Measurements from ENCODE around the gene SNPH.
A peak's percentile ranks its signal among the peaks of the same experiment; 100 is the strongest.
"Not testable (repeated sequence)": the region's sequence is repeated elsewhere in the genome, so short reads cannot be mapped to it uniquely, and the experiment has no call there.

SNPH gene

DNA sequence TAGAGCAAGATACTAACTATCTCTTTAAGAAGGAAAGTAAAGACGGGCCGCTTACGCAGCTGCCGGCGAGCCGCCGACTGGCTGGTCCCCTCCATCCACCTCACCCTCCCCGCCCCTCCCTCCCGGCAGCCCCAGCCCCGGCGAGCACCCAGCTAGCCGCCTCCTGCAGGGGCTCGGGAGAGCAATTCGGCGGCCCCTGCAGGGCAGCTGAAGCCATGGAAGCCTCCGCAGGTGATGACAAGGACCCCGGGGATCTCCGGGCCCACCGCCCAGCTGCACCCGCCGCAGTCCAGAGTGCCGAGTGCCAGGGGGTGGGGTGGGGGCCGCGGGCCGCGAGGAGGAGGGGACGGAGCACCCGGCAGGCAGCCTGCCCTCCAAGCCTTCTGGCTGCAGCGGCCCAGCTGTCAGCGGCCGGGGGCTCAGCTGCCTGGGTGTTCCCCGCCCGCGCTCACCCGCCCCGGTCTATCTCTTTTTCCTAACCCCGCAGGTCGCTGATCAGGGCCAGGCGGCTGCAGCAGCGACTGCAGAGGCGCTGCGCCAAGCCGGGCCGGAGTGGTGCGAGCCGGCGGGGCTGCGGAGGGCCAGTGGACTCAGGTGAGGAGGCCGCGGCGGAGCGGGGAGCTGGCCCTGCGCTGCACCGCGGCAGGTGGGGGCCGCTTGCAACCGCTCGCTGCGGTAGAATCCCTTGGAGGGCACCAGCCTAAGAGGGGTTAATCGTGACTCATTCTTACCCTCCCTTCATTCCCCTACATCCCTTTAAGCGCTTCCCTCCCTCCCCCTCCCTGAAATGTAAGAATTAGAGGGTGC is at the start of gene SNPH:
SNPH (plus strand) TSS at position 128 of the 807 bp plus-strand sequence. CDS start 29,946 bp downstream, outside the sequence.
- Histone ChIP-seq H3K4me3 (ENCODE audit: low read length) (peak within 1 kb of the TSS; percentile 33), H3K9ac (ENCODE audit: low read length) (peak within 1 kb of the TSS; percentile 55), H3K4me1 (ENCODE audit: control insufficient read depth, insufficient read depth, low read length) (peaks cover 23% of the 10 kb centered on the region), H3K36me3 (ENCODE audit: control insufficient read depth, insufficient read depth, low read length) (no peaks in the 10 kb centered on the region), H3K9me3 (ENCODE audit: control insufficient read depth, low read length) (no peaks in the 10 kb centered on the region), H3K27me3 (ENCODE audit: control insufficient read depth, insufficient read depth, low read length) (no peaks in the 10 kb centered on the region)

DNA sequence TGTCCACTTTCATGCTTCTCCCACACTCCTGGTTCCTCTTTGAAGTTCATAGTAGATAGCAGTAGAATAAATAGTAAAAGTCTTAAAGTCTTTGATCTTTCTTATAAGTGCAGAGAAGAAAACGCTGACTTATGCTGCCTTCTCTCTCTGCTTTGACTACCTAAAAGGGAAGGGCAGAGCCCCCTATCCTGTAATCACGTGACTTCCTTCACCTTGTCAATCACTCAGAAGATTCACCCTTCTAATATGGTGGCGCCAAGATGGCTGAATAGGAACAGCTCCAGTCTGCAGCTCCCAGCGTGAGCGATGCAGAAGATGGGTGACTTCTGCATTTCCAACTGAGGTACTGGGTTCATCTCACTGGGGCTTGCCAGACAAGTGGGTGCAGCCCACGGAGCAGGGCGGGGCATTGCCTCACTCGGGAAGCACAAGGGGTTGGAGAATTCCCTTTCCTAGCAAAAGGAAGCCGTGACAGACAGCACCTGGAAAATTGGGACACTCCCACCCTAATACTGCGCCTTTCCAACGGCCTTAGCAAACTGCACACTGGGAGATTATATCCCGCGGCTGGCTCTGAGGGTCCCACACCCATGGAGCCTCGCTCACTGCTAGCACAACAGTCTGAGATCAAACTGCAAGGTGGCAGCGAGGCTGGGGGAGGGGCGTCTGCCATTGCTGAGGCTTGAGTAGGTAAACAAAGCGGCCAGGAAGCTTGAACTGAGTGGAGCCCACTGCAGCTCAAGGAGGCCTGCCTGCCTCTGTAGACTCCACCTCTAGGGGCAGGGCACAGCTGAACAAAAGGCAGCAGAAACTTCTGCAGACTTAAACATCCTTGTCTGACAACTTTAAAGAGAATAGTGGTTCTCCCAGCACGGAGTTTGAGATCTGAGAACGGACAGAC is 49.3 kb upstream of the SNPH start:
- H3K36me3 ChIP-seq (ENCODE audit: control insufficient read depth, insufficient read depth, low read length); H3K4me3 ChIP-seq (ENCODE audit: low read length); H3K9ac ChIP-seq (ENCODE audit: low read length): not testable (repeated sequence)

DNA sequence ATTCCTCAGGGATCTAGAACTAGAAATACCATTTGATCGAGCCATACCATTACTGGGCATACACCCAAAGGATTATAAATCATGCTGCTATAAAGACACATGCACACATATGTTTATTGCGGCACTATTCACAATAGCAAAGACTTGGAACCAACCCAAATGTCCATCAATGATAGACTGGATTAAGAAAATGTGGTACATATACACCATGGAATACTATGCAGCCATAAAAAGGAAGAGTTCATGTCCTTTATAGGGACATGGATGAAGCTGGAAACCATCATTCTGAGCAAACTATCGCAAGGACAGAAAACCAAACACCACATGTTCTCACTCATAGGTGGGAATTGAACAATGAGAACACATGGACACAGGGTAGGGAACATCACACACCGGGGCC is 43.3 kb upstream of the SNPH start:
- not testable (repeated sequence) for H3K9me3 ChIP-seq (ENCODE audit: control insufficient read depth, low read length); H3K36me3 ChIP-seq (ENCODE audit: control insufficient read depth, insufficient read depth, low read length); H3K9ac ChIP-seq (ENCODE audit: low read length); H3K4me3 ChIP-seq (ENCODE audit: low read length)
- H3K4me1 ChIP-seq (ENCODE audit: control insufficient read depth, insufficient read depth, low read length): peaks cover 12% of the 10 kb centered on the region
- peaks cover 14% of the 10 kb centered on the region for H3K27me3 ChIP-seq (ENCODE audit: control insufficient read depth, insufficient read depth, low read length)

More for the DNA sequence above, 49.3 kb upstream of the SNPH start:
- not testable (repeated sequence) for H3K27me3 ChIP-seq (ENCODE audit: control insufficient read depth, insufficient read depth, low read length); H3K4me1 ChIP-seq (ENCODE audit: control insufficient read depth, insufficient read depth, low read length); H3K9me3 ChIP-seq (ENCODE audit: control insufficient read depth, low read length)

DNA sequence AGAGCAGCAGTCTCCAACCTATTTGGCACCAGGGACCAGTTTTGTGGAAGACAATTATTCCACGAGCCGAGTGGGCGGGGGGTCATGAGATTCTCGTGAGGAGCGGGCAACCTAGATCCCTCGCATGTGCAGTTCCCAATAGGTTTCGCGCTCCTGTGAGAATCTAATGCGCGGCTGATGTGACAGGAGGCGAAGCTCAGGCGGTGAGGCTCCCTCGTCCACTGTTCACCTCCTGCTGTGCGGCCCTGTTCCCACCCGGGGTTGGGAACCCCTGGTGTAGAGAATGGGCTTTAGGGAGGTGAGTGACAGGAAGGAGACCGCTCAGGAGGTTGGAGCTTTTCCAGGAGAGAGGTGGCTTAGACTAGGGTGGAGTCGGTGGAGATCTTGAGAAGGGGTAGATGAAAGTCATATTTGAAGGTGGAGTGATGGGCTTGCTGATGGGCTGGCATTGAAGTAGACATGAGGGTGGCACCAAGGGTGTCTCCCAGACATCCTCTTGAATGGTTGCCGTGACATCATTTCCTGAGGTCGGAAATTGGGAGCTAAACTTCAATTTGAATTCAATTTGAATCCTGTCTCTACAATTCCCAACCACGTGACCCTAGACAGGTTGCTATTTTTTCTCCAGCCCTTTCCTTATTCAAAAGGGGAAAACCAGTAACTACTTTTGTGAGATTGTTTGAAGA is 41.7 kb upstream of the SNPH start:
- Histone ChIP-seq H3K4me1 (ENCODE audit: control insufficient read depth, insufficient read depth, low read length) (peaks cover 12% of the 10 kb centered on the region), H3K36me3 (ENCODE audit: control insufficient read depth, insufficient read depth, low read length) (no peaks in the 10 kb centered on the region)

DNA sequence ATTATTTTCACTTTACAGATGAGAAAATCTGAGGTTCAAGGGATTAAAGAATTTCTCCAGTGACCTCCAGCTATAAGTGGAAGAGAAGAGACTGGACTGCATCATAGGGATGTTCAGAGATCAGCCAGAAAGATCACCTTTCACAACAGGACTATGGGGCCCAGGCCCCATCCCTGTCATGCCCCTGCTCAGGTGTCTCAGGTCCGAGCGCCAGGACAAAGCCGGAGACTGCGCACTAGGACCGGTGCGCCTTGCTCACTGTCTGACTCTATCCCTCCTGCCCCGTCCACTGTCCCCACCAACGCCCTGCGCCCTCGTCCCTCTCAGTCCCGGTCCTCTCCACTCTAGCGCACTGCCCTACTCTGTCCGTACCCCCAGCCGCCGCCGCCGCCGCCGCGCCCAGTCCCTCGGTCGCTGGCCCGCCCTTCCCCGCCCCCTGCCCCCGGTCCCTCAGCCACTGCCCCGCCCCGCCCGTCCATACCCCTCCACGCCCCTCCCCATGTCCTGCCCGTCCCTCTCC is 40.8 kb upstream of the SNPH start:
- Histone ChIP-seq H3K4me1 (ENCODE audit: control insufficient read depth, insufficient read depth, low read length) (peaks cover 12% of the 10 kb centered on the region), H3K4me3 (ENCODE audit: low read length) (no peak overlapping the region), H3K9ac (ENCODE audit: low read length) (no peak overlapping the region)

More for the DNA sequence above, 41.7 kb upstream of the SNPH start:
- Histone ChIP-seq H3K9ac (ENCODE audit: low read length) (no peak overlapping the region), H3K27me3 (ENCODE audit: control insufficient read depth, insufficient read depth, low read length) (peaks cover 22% of the 10 kb centered on the region), H3K9me3 (ENCODE audit: control insufficient read depth, low read length) (no peaks in the 10 kb centered on the region), H3K4me3 (ENCODE audit: low read length) (no peak overlapping the region)

DNA sequence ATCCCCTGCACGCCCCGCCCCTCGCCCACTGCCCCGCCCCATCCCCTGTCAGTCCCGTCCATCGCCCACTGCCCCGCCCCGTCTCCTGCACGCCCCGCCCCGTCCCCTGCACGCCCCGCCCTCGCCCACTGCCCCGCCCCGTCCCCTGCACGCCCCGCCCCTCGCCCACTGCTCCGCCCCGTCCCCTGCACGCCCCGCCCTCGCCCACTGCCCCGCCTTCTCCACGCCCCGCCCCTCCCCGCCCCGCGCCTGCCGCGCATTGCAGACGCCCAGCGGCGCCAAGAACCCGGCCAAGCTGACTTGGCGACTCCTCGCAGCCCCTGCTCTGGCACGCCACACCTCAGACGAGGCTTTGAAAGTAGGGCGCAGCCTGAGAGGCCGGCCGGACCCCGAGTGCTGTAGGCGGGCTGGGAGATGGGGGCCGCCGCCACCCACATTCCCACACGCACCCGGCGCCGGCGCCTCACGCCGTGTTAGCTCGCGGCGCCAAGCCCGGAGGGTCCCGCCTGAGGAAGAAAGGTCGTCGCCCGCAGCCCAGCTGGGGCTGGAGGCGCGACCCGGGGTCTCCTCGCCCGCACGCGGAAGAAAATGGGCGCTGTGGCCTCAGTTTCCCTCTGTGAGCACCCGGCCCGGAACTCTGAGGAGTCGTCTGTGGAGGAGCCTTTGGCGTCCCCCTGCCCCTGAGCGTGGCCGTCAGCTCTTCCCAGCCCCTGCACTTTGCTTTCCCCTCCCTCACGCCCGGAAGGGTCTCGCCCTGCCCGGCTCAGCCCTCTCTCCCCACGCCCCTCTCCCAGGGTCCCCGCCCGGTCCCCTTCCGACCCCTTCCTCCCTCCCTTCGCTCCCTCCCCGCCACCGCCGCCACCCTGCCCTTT is 40.1 kb upstream of the SNPH start, which contains the start of gene RAD21L1:
RAD21L1 (plus strand) TSS at position 262 of the 872 bp plus-strand sequence. CDS start 2,410 bp downstream, outside the sequence.
- peaks cover 31% of the 10 kb centered on the region for H3K27me3 ChIP-seq (ENCODE audit: control insufficient read depth, insufficient read depth, low read length)
- H3K4me1 ChIP-seq (ENCODE audit: control insufficient read depth, insufficient read depth, low read length): peaks cover 12% of the 10 kb centered on the region
- peak within 1 kb of the TSS; percentile 14 for H3K4me3 ChIP-seq (ENCODE audit: low read length)
- H3K9me3 ChIP-seq (ENCODE audit: control insufficient read depth, low read length): no peaks in the 10 kb centered on the region
- H3K9ac ChIP-seq (ENCODE audit: low read length): peak within 1 kb of the TSS; percentile 62
- no peaks in the 10 kb centered on the region for H3K36me3 ChIP-seq (ENCODE audit: control insufficient read depth, insufficient read depth, low read length)

More for the DNA sequence above, 40.8 kb upstream of the SNPH start:
- no peaks in the 10 kb centered on the region for H3K36me3 ChIP-seq (ENCODE audit: control insufficient read depth, insufficient read depth, low read length)
- H3K27me3 ChIP-seq (ENCODE audit: control insufficient read depth, insufficient read depth, low read length): peaks cover 31% of the 10 kb centered on the region
- H3K9me3 ChIP-seq (ENCODE audit: control insufficient read depth, low read length): no peaks in the 10 kb centered on the region

- peaks cover 31% of the 10 kb centered on the region for H3K27me3 ChIP-seq (ENCODE audit: control insufficient read depth, insufficient read depth, low read length)
- H3K4me3 ChIP-seq (ENCODE audit: low read length): no peak overlapping the region
- no peaks in the 10 kb centered on the region for H3K9me3 ChIP-seq (ENCODE audit: control insufficient read depth, low read length)
- H3K4me1 ChIP-seq (ENCODE audit: control insufficient read depth, insufficient read depth, low read length): peaks cover 12% of the 10 kb centered on the region
- no peak overlapping the region for H3K9ac ChIP-seq (ENCODE audit: low read length)
- no peaks in the 10 kb centered on the region for H3K36me3 ChIP-seq (ENCODE audit: control insufficient read depth, insufficient read depth, low read length)
Measured at GRCh38 chr20:1229541-1229940, 36.6 kb upstream of the SNPH start.

DNA sequence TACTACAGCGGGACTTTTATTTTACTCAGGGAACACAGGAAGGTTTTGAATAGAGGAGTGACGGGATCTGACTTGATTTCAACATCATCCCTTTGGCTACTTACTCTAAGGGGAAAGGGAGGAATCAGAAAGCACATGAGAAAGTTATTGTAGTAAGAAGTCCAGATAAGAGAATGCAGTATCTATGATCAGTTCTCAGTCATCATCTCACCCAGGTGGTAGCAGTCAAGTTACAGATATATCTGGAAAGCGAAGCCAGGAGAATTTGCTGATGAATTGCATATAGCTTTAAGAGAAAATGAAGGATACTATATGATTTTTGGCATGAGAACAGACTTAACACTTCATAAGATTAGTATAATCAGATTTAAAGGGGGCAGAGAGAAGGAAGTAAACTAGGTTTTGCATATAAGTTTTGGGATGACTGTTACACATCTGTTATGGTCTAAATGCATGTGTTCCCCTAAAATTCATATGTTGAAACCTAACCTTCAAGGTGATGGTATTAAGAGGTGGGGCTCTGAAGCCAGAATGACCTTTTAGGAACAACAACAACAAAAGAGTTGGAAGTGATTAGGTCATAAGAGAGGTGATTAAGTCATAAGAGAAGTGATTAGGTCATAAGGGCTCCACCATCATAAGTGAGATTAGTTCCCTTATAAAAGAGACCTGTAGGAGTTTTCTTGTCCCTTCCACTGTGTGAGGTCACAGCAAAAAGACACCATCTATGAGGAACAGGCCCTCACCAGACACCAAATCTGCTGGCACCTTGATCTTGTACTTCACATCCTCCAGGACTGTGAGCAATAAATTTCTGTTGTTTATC is 33.6 kb upstream of the SNPH start:
- no peaks in the 10 kb centered on the region for H3K9me3 ChIP-seq (ENCODE audit: control insufficient read depth, low read length)
- no peak overlapping the region for H3K9ac ChIP-seq (ENCODE audit: low read length)
- H3K27me3 ChIP-seq (ENCODE audit: control insufficient read depth, insufficient read depth, low read length): peaks cover 19% of the 10 kb centered on the region
- no peaks in the 10 kb centered on the region for H3K4me1 ChIP-seq (ENCODE audit: control insufficient read depth, insufficient read depth, low read length)
- H3K36me3 ChIP-seq (ENCODE audit: control insufficient read depth, insufficient read depth, low read length): no peaks in the 10 kb centered on the region
- no peak overlapping the region for H3K4me3 ChIP-seq (ENCODE audit: low read length)

GRCh38 chr20:1240549-1240948 is 25.5 kb upstream of the SNPH start:
- Histone ChIP-seq H3K4me3 (ENCODE audit: low read length) (no peak overlapping the region), H3K9me3 (ENCODE audit: control insufficient read depth, low read length) (no peaks in the 10 kb centered on the region), H3K4me1 (ENCODE audit: control insufficient read depth, insufficient read depth, low read length) (no peaks in the 10 kb centered on the region), H3K27me3 (ENCODE audit: control insufficient read depth, insufficient read depth, low read length) (peaks cover 4% of the 10 kb centered on the region), H3K9ac (ENCODE audit: low read length) (no peak overlapping the region), H3K36me3 (ENCODE audit: control insufficient read depth, insufficient read depth, low read length) (no peaks in the 10 kb centered on the region)

- no peak overlapping the region for H3K4me3 ChIP-seq (ENCODE audit: low read length)
- peaks cover 4% of the 10 kb centered on the region for H3K27me3 ChIP-seq (ENCODE audit: control insufficient read depth, insufficient read depth, low read length)
Measured at GRCh38 chr20:1241456-1241855, 24.6 kb upstream of the SNPH start.

More at GRCh38 chr20:1241456-1241855, 24.6 kb upstream of the SNPH start:
- no peak overlapping the region for H3K9ac ChIP-seq (ENCODE audit: low read length)
- H3K36me3 ChIP-seq (ENCODE audit: control insufficient read depth, insufficient read depth, low read length): no peaks in the 10 kb centered on the region
- no peaks in the 10 kb centered on the region for H3K9me3 ChIP-seq (ENCODE audit: control insufficient read depth, low read length)
- H3K4me1 ChIP-seq (ENCODE audit: control insufficient read depth, insufficient read depth, low read length): no peaks in the 10 kb centered on the region

Data from mucosa of stomach (tissue), 1 donor.